ENCODE results near the gene KBTBD13.
"Not testable (repeated sequence)": the region's sequence is repeated elsewhere in the genome, so short reads cannot be mapped to it uniquely, and the experiment has no call there.

Gene KBTBD13

GRCh38 chr15:65087873-65088642, 11.5 kb downstream of the KBTBD13 start:
- DNase-seq (ENCODE audit: low read depth in 1 of 2, low spot score in 1 of 2) = no peak

- no peak for DNase-seq (ENCODE audit: low read depth in 1 of 2, low spot score in 1 of 2)
Measured at GRCh38 chr15:65088643-65089021, 12.1 kb downstream of the KBTBD13 start.

GRCh38 chr15:65089206-65089824, 12.8 kb downstream of the KBTBD13 start:
- DNase-seq (ENCODE audit: low read depth in 1 of 2, low spot score in 1 of 2) = no peak

- no peak for DNase-seq (ENCODE audit: low read depth in 1 of 2, low spot score in 1 of 2)
Measured at GRCh38 chr15:65091946-65092770, 15.6 kb downstream of the KBTBD13 start.

- no peak for DNase-seq (ENCODE audit: low read depth in 1 of 2, low spot score in 1 of 2)
Measured at GRCh38 chr15:65092911-65093792, 16.6 kb downstream of the KBTBD13 start.

- not testable (repeated sequence) for DNase-seq (ENCODE audit: low read depth in 1 of 2, low spot score in 1 of 2)
Measured at GRCh38 chr15:65093793-65094170, 17.2 kb downstream of the KBTBD13 start.

- DNase-seq (ENCODE audit: low read depth in 1 of 2, low spot score in 1 of 2) = no peak
Measured at GRCh38 chr15:65094294-65094995, 17.9 kb downstream of the KBTBD13 start.

- DNase-seq (ENCODE audit: low read depth in 1 of 2, low spot score in 1 of 2) = no peak
Measured at GRCh38 chr15:65095011-65095746, 18.6 kb downstream of the KBTBD13 start.

GRCh38 chr15:65095747-65096104, 19.2 kb downstream of the KBTBD13 start:
- no peak for DNase-seq (ENCODE audit: low read depth in 1 of 2, low spot score in 1 of 2)

GRCh38 chr15:65096481-65097385, 20.2 kb downstream of the KBTBD13 start:
- DNase-seq (ENCODE audit: low read depth in 1 of 2, low spot score in 1 of 2) = no peak

- no peak for DNase-seq (ENCODE audit: low read depth in 1 of 2, low spot score in 1 of 2)
Measured at GRCh38 chr15:65097651-65098263, 21.2 kb downstream of the KBTBD13 start.

- DNase-seq (ENCODE audit: low read depth in 1 of 2, low spot score in 1 of 2) = no peak
Measured at GRCh38 chr15:65099336-65099735, 22.8 kb downstream of the KBTBD13 start.

- DNase-seq (ENCODE audit: low read depth in 1 of 2, low spot score in 1 of 2) = not testable (repeated sequence)
Measured at GRCh38 chr15:65099801-65100200, 23.3 kb downstream of the KBTBD13 start.

GRCh38 chr15:65100442-65100841, 23.9 kb downstream of the KBTBD13 start:
- DNase-seq (ENCODE audit: low read depth in 1 of 2, low spot score in 1 of 2) = no peak

GRCh38 chr15:65101411-65101890, 24.9 kb downstream of the KBTBD13 start:
- peak in 1 of 2 donors; percentile 21 for DNase-seq (ENCODE audit: low read depth in 1 of 2, low spot score in 1 of 2)

- no peak for DNase-seq (ENCODE audit: low read depth in 1 of 2, low spot score in 1 of 2)
Measured at GRCh38 chr15:65101891-65102708, 25.6 kb downstream of the KBTBD13 start.

GRCh38 chr15:65102912-65103311, 26.4 kb downstream of the KBTBD13 start:
- no peak for DNase-seq (ENCODE audit: low read depth in 1 of 2, low spot score in 1 of 2)
